PC-3 (cell line): ENCODE results near the gene CTNNA3. TPM values are rescaled to one million over a fixed set of nuclear protein-coding genes. Genes with fewer than 3 reads are reported as not detected.

ENCODE experiments used
- ATAC-seq: fragments of 200-7000 bp; cut with Tn5 transposase; 2 replicates; pipeline ENCODE4 v1.9.1; 2020; ENCODE audit warnings: mild to moderate bottlenecking, moderate library complexity
- BruUV-seq: library from RNA; stranded (reverse); fragments of 400-500 nt; replicated peaks from 2 replicates; lab custom pipeline; 2021; lab: Mats Ljungman, UMichigan
- CTCF ChIA-PET: fragments of 300-600 bp; sonication (Branson Sonifier 250); formaldehyde crosslinking; loops from one replicate; lab custom pipeline; 2022; ENCODE audit warnings: antibody characterized with exemption; lab: Charles Lee
- POLR2A ChIA-PET: fragments of 300-600 bp; sonication (Branson Sonifier 250); formaldehyde crosslinking; loops from one replicate; lab custom pipeline; 2022; ENCODE audit warnings: antibody characterized with exemption; ENCODE audit not compliant: unreplicated experiment; lab: Charles Lee
- DNase-seq: peaks from one replicate; pipeline ENCODE4 v3.0.0-alpha.2; 2015
- H2AFZ ChIP-seq: fragments of 300-600 bp; sonication (generic); 2 replicates; pipeline ENCODE4 v1.6.0; 2016; ENCODE audit warnings: antibody characterized with exemption, low read length
- H3F3A ChIP-seq: fragments of 300-600 bp; sonication (generic); one replicate; pipeline ENCODE4 v1.6.0; 2017; ENCODE audit warnings: antibody characterized with exemption, low read length, control low read depth, mild to moderate bottlenecking; ENCODE audit not compliant: unreplicated experiment
- H3K27ac ChIP-seq: fragments of 300-600 bp; sonication (generic); 2 replicates; pipeline ENCODE4 v1.5.1; 2016; ENCODE audit warnings: mild to moderate bottlenecking, low read length
- H3K27me3 ChIP-seq: fragments of 300-600 bp; sonication (generic); 2 replicates; pipeline ENCODE4 v1.6.1; 2016; ENCODE audit warnings: low read length, mixed read lengths
- H3K36me3 ChIP-seq: fragments of 300-600 bp; sonication (generic); 2 replicates; pipeline ENCODE4 v1.6.1; 2016; ENCODE audit warnings: low read depth, mixed run types, low read length, mixed read lengths
- H3K4me1 ChIP-seq: fragments of 300-600 bp; sonication (generic); 2 replicates; pipeline ENCODE4 v1.5.1; 2016; ENCODE audit warnings: low read length; ENCODE audit not compliant: insufficient read depth
- H3K4me2 ChIP-seq: fragments of 300-600 bp; sonication (generic); 2 replicates; pipeline ENCODE4 v1.6.0; 2016; ENCODE audit warnings: low read length
- H3K4me3 ChIP-seq: fragments of 300-600 bp; sonication (generic); 2 replicates; pipeline ENCODE4 v1.5.1; 2016; ENCODE audit warnings: mild to moderate bottlenecking, low read length, mixed read lengths
- H3K79me2 ChIP-seq: fragments of 300-600 bp; sonication (generic); 2 replicates; pipeline ENCODE4 v1.6.1; 2017; ENCODE audit warnings: low read length, mixed read lengths
- H3K9ac ChIP-seq: fragments of 300-600 bp; sonication (generic); 2 replicates; pipeline ENCODE4 v1.6.0; 2016; ENCODE audit warnings: mild to moderate bottlenecking, low read length
- H3K9me2 ChIP-seq: fragments of 300-600 bp; sonication (generic); replicated peaks from 2 replicates; pipeline ENCODE4 v1.6.1; 2016; ENCODE audit warnings: mixed run types, low read length, mixed read lengths
- H3K9me3 ChIP-seq: fragments of 300-600 bp; sonication (generic); 2 replicates; pipeline ENCODE4 v1.6.1; 2016; ENCODE audit warnings: low read length, mixed read lengths
- H4K20me1 ChIP-seq: fragments of 300-600 bp; sonication (generic); 2 replicates; pipeline ENCODE4 v1.6.1; 2016; ENCODE audit warnings: low read length, mixed read lengths
- EZH2 ChIP-seq: fragments of 300-600 bp; sonication (generic); IDR thresholded peaks from one replicate; pipeline ENCODE4 v1.6.1; 2017; ENCODE audit warnings: antibody characterized with exemption, mild to moderate bottlenecking, low read length; ENCODE audit not compliant: unreplicated experiment
- EZH2phosphoT487 ChIP-seq: fragments of 300-600 bp; sonication (generic); IDR thresholded peaks from 2 replicates; pipeline ENCODE4 v1.6.1; 2018; ENCODE audit warnings: mild to moderate bottlenecking, antibody characterized with exemption, low read length, borderline replicate concordance
- intact Hi-C: fragments of 100-400 bp; cut with micrococcal nuclease; formaldehyde crosslinking; loops from 2 replicates; pipeline ENCODE4 v1.9.0; 2023
- total RNA-seq: library from RNA; depleted of rRNA; stranded (reverse); fragments of >200 nt; gene quantifications from 2 replicates; pipeline ENCODE4 v1.2.3, GENCODE V29; 2014
- TF ChIP-seq, protein P1 (sequence below): fragments of 300-600 bp; sonication (generic); conservative IDR thresholded peaks from 2 replicates; pipeline ENCODE4 v1.5.1; 2017; ENCODE audit warnings: antibody characterized with exemption, low read depth, mild to moderate bottlenecking, low read length

Gene CTNNA3
- total RNA-seq, 1 experiment from 2014 or later = 1.9 TPM

DNA sequence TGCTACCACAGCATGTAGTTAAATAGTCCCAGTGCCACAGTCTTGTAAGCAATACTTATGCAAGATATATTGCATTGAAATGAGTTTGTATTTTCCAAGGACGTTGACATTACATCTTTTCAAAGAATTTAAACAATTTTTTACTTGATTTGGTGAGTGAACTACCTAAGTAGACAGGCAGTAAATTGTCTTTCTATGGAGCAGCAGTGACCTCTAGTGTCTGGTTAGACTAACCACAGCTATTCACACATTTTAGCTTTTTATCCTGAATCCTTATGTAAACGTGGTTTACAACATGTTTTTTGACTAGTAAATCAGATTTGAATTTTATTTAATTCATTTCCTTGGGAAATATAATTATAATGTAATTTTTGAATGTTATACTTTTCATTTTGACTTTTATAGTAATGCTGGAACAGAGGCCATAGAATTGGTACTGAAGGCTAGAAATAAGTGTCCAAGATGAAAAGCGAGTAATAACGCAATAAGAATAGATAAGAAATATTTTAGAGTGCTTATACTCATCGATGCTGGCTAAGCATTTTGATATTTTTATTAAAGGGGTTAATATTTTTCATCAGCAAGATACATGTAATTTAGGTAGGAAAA is 764.6 kb downstream of the CTNNA3 start:
- Histone ChIP-seq H3K27me3 (peaks cover 33% of the 10 kb centered on the region), H3K9me3 (no peaks in the 10 kb centered on the region), H4K20me1 (no peaks in the 10 kb centered on the region), H3K4me2 (no peak overlapping the region), H3K79me2 (no peaks in the 10 kb centered on the region), H3K9ac (no peak overlapping the region), H3K9me2 (no peaks in the 10 kb centered on the region), H3F3A (no peaks in the 10 kb centered on the region), H3K27ac (no peak overlapping the region), H2AFZ (no peak overlapping the region), H3K4me3 (no peak overlapping the region), H3K36me3 (no peaks in the 10 kb centered on the region), H3K4me1 (peaks cover 3% of the 10 kb centered on the region; the same call in 1 of the 2 replicates)
- intact Hi-C loops = loop anchor here (1.0 to 10.0 kb wide), 8 partner anchors 304 to 1953 kb away; no protein-coding TSS in a partner anchor
- TF ChIP-seq, protein P1, sequence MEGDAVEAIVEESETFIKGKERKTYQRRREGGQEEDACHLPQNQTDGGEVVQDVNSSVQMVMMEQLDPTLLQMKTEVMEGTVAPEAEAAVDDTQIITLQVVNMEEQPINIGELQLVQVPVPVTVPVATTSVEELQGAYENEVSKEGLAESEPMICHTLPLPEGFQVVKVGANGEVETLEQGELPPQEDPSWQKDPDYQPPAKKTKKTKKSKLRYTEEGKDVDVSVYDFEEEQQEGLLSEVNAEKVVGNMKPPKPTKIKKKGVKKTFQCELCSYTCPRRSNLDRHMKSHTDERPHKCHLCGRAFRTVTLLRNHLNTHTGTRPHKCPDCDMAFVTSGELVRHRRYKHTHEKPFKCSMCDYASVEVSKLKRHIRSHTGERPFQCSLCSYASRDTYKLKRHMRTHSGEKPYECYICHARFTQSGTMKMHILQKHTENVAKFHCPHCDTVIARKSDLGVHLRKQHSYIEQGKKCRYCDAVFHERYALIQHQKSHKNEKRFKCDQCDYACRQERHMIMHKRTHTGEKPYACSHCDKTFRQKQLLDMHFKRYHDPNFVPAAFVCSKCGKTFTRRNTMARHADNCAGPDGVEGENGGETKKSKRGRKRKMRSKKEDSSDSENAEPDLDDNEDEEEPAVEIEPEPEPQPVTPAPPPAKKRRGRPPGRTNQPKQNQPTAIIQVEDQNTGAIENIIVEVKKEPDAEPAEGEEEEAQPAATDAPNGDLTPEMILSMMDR = peak; percentile 100
- no peak for TF ChIP-seq EZH2phosphoT487
- peak; percentile 97 for DNase-seq
- BruUV-seq = no TSS peak
- POLR2A ChIA-PET = interaction anchor here (0.7 to 0.9 kb wide), 2 partner anchors 122 to 643 kb away, joined by 4 read pairs; no protein-coding TSS in a partner anchor
- peak; percentile 78 for ATAC-seq
- CTCF ChIA-PET = interaction anchor here (0.5 to 2.1 kb wide), 15 partner anchors 9 to 727 kb away, joined by 3 to 9 read pairs (median 4); no protein-coding TSS in a partner anchor

DNA sequence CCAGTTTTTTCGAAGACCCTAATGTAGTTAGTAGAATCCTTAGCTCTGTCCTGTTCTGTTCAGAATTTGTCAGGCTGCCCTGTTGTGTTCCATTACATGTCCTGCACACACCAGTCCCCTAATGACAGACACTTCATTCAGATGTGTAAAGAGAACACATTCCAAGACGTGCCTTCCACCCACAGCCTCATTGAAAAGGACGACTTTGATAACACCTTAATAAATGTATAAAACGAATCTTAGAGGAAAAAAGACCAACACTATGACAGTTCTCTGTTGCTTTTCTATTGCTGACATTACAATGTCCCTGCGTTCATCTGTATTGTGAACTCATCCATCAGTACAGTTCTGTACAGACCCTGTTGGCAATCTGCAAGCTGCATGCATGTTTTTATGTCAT is 766.6 kb downstream of the CTNNA3 start:
- POLR2A ChIA-PET = interaction anchor here (0.6 kb wide), 1 partner anchor 855 kb away, joined by 3 read pairs; no protein-coding TSS in a partner anchor
- DNase-seq (no peak), ATAC-seq (no peak)

More for the DNA sequence above, 766.6 kb downstream of the CTNNA3 start:
- no peak for TF ChIP-seq EZH2phosphoT487
- TF ChIP-seq, protein P1 = no peak
- TF ChIP-seq EZH2 = no peak
- Histone ChIP-seq H3K9ac (no peak overlapping the region), H3K4me1 (peaks cover 20% of the 10 kb centered on the region), H3K4me3 (no peak overlapping the region), H3K9me3 (no peaks in the 10 kb centered on the region), H3K4me2 (no peak overlapping the region), H4K20me1 (no peaks in the 10 kb centered on the region), H3F3A (no peaks in the 10 kb centered on the region), H3K9me2 (no peaks in the 10 kb centered on the region), H2AFZ (no peak overlapping the region), H3K27ac (no peak overlapping the region), H3K27me3 (peaks cover 16% of the 10 kb centered on the region), H3K36me3 (no peaks in the 10 kb centered on the region), H3K79me2 (no peaks in the 10 kb centered on the region)
- intact Hi-C loops = loop anchor here (5.0 kb wide), 2 partner anchors 87 to 412 kb away; no protein-coding TSS in a partner anchor
- no TSS peak for BruUV-seq
- CTCF ChIA-PET = interaction anchor here (0.7 kb wide), 1 partner anchor 153 kb away, joined by 3 read pairs; no protein-coding TSS in a partner anchor
